Endothelial cell of umbilical vein (primary cell): Measurements from ENCODE around the gene SMURF2. TPM values are rescaled to one million over a fixed set of nuclear protein-coding genes. Genes with fewer than 3 reads are reported as not detected.

ENCODE experiments used
- BruUV-seq: library from RNA; stranded (reverse); fragments of 400-500 nt; replicated peaks from 2 replicates; lab custom pipeline; 2021; lab: Mats Ljungman, UMichigan
- CTCF ChIA-PET: fragments of 300-600, 350-600 bp; sonication (Branson Sonifier 250); formaldehyde crosslinking; loops from one replicate; lab custom pipeline; 2021; ENCODE audit warnings: antibody characterized with exemption, inconsistent platforms; lab: Charles Lee
- POLR2A ChIA-PET: fragments of 300-600, 350-600 bp; sonication (Branson Sonifier 250); formaldehyde crosslinking; loops from one replicate; lab custom pipeline; 2021; ENCODE audit warnings: antibody characterized with exemption, inconsistent platforms; lab: Charles Lee
- DNase-seq: peaks from one replicate; pipeline ENCODE4 v3.0.0-alpha.2; 2011; ENCODE audit warnings: low read depth, low spot score
- FAIRE-seq: peaks from 2 replicates; lab custom pipeline; 2011; peaks lifted over from hg19 to GRCh38; lab: Jason Lieb, UNC
- H2AFZ ChIP-seq: 2 replicates; pipeline ENCODE4 v1.6.0; 2012; ENCODE audit warnings: low read depth, low read length, control low read depth, inconsistent platforms
- H3K27ac ChIP-seq: 2 replicates; pipeline ENCODE4 v1.5.1; 2011; ENCODE audit warnings: low read depth, mild to moderate bottlenecking, control low read depth, low read length, moderate library complexity; ENCODE audit not compliant: insufficient read depth
- H3K27me3 ChIP-seq, 2 experiments: 2 replicates each; pipeline versions ENCODE4 v1.6.0 to v1.6.1; 2011; ENCODE audit warnings: low read length in 2 of 2, mixed read lengths in 1 of 2; ENCODE audit not compliant: control insufficient read depth in 2 of 2, insufficient read depth in 2 of 2
- H3K36me3 ChIP-seq, 2 experiments: 2 replicates in 1 of 2; 3 replicates in 1 of 2; pipeline ENCODE4 v1.5.1; 2011; ENCODE audit warnings: low read length in 2 of 2, mild to moderate bottlenecking in 1 of 2, moderate library complexity in 1 of 2; ENCODE audit not compliant: control insufficient read depth in 2 of 2, insufficient read depth in 2 of 2; ENCODE audit errors: extremely low read depth in 1 of 2
- H3K4me1 ChIP-seq: 3 replicates; pipeline ENCODE4 v1.5.1; 2011; ENCODE audit warnings: mild to moderate bottlenecking, low read length; ENCODE audit not compliant: control insufficient read depth, insufficient read depth; ENCODE audit errors: extremely low read depth
- H3K4me2 ChIP-seq: 2 replicates; pipeline ENCODE4 v1.6.1; 2011; ENCODE audit warnings: low read length, control low read depth, mixed read lengths; ENCODE audit not compliant: insufficient read depth
- H3K4me3 ChIP-seq, 3 experiments: fragments of 200-600 bp in 1 of 3; sonication (generic), shearing (Covaris generic) in 1 of 3; replicated peaks in 1 of 3; 2 replicates each; pipeline ENCODE4 v1.5.1; 2011 to 2016; ENCODE audit warnings: control low read depth in 3 of 3, low read length in 3 of 3, mild to moderate bottlenecking in 2 of 3, inconsistent platforms in 1 of 3, low read depth in 1 of 3, moderate library complexity in 1 of 3; ENCODE audit not compliant: insufficient read depth in 1 of 3
- H3K79me2 ChIP-seq: 2 replicates; pipeline ENCODE4 v1.6.0; 2012; ENCODE audit warnings: low read length, inconsistent platforms; ENCODE audit not compliant: control insufficient read depth, insufficient read depth
- H3K9ac ChIP-seq: replicated peaks from 2 replicates; pipeline ENCODE3; 2011; ENCODE audit warnings: low read length, control low read depth; ENCODE audit not compliant: insufficient read depth; ENCODE audit errors: extremely low read depth
- H3K9me1 ChIP-seq: replicated peaks from 3 replicates; pipeline ENCODE4 v1.6.0; 2011; ENCODE audit warnings: mild to moderate bottlenecking, low read length; ENCODE audit not compliant: control insufficient read depth, insufficient read depth; ENCODE audit errors: extremely low read depth
- H3K9me3 ChIP-seq: replicated peaks from 2 replicates; pipeline ENCODE4 v1.5.1; 2012; ENCODE audit warnings: low read length, inconsistent platforms; ENCODE audit not compliant: control insufficient read depth, insufficient read depth
- H4K20me1 ChIP-seq: replicated peaks from 2 replicates; pipeline ENCODE3; 2011; ENCODE audit warnings: mild to moderate bottlenecking, low read length; ENCODE audit not compliant: control insufficient read depth, insufficient read depth; ENCODE audit errors: extremely low read depth
- EZH2 ChIP-seq: IDR thresholded peaks from 2 replicates; pipeline ENCODE4 v1.6.1; 2012; ENCODE audit warnings: borderline replicate concordance, low read depth, mild to moderate bottlenecking, moderate library complexity, low read length, inconsistent platforms; ENCODE audit not compliant: severe bottlenecking
- FOS ChIP-seq: IDR thresholded peaks from 2 replicates; pipeline ENCODE4 v1.6.1; 2011; ENCODE audit warnings: mild to moderate bottlenecking, low read length, moderate library complexity, borderline replicate concordance; ENCODE audit not compliant: insufficient read depth
- GATA2 ChIP-seq: IDR thresholded peaks from 2 replicates; pipeline ENCODE4 v1.7.0; 2011; ENCODE audit warnings: low read depth, mild to moderate bottlenecking, moderate library complexity, mixed read lengths, low read length; ENCODE audit not compliant: insufficient read length, insufficient read depth
- JUN ChIP-seq: IDR thresholded peaks from 2 replicates; pipeline ENCODE4 v1.6.1; 2011; ENCODE audit warnings: borderline replicate concordance, low read depth; ENCODE audit not compliant: insufficient read length, insufficient read depth
- MYC ChIP-seq: IDR thresholded peaks from one replicate; pipeline ENCODE4 v1.6.1; 2011; ENCODE audit warnings: mild to moderate bottlenecking, low read depth, low read length
- POLR2A ChIP-seq: IDR thresholded peaks from 2 replicates; pipeline ENCODE4 v1.6.1; 2012; ENCODE audit warnings: low read depth, mild to moderate bottlenecking, control low read depth, low read length
- POLR2AphosphoS5 ChIP-seq: IDR thresholded peaks from 2 replicates; pipeline ENCODE4 v1.6.1; 2012; ENCODE audit warnings: low read depth, mild to moderate bottlenecking, control low read depth, low read length, moderate library complexity; ENCODE audit not compliant: insufficient read depth
- dilution Hi-C: fragments of 300-500 bp; cut with MboI; formaldehyde crosslinking; loops from one replicate; pipeline ENCODE4 v1.15.0; 2019; ENCODE audit warnings: low sequenced_read_pairs; ENCODE audit not compliant: extremely low pct_ligation_motif_present
- intact Hi-C: fragments of 100-400 bp; cut with micrococcal nuclease; formaldehyde crosslinking; loops from one replicate; pipeline ENCODE4 v1.10.0; 2022
- polyA plus RNA-seq, 4 experiments: library from polyadenylated mRNA; depleted of rRNA in 3 of 4; stranded (reverse) in 3 of 4; unstranded in 1 of 4; fragments of >200 nt; gene quantifications; 2 replicates each; pipeline versions ENCODE4 v1.2.1 to v1.2.3, GENCODE V29; 2011 to 2012; ENCODE audit warnings: missing spikeins in 1 of 4
- total RNA-seq: library from RNA; stranded (reverse); gene quantifications from 2 replicates; pipeline ENCODE4 v1.2.3, GENCODE V29; 2021
- TF ChIP-seq, protein P1 (sequence below): IDR thresholded peaks from 2 replicates; pipeline ENCODE4 v1.6.1; 2011; ENCODE audit not compliant: insufficient read depth, insufficient read length
- TF ChIP-seq, protein P2 (sequence below), 2 donors: IDR thresholded peaks; 1 replicate in 1 of 2; 2 replicates in 1 of 2; pipeline ENCODE4 v1.5.1; 2011; ENCODE audit warnings: low read length in 2 of 2, mild to moderate bottlenecking in 2 of 2, moderate library complexity in 2 of 2, control low read depth in 1 of 2, inconsistent platforms in 1 of 2, low read depth in 1 of 2; ENCODE audit not compliant: insufficient read depth in 1 of 2; ENCODE audit errors: extremely low read depth in 1 of 2

The SMURF2 gene
- total and polyA plus RNA-seq, 2 donors (not counting 3 experiments of a cell fraction or from before 2014, with no cell fraction given) = 32.9 to 105 TPM

DNA sequence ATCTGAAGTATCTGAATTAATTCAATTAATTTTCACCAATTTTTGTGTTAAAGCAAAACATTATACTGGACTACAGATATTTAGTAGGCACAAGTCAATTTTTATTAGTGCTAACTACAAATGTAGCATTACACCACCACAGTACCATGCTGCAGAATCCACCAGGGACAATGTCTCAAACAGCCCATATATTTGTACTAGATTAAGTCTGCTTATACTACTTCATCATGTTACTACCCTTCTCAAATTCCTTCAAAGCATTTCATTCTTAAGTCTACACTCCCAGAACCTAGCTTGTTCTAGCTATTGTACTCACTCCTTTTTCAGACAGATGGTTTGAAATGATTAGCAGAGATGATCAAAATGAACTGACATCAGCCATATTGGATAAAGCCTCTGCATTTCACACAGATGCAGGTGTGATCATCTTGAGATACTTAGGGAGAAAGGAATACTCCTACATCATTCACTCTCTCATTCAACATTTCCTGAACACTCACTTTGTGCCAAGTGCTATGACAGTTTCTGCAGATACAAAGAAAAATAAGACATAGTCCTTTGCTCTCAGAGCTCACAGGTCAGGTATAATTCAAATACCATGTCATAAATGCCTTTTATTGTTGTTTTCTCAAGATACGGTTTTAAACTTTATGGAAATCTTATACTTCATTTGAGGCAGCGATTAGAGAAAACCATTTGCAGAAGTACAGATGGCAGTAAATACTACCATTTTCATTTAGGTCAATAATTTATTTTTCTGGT, 47.7 kb downstream of the SMURF2 start:
- Histone ChIP-seq H4K20me1 (peaks cover 18% of the 10 kb centered on the region), H3K79me2 (peaks cover 97% of the 10 kb centered on the region), H3K27ac (no peak overlapping the region), H3K4me2 (peak overlapping the region; percentile 19), H2AFZ (no peak overlapping the region), H3K27me3 (no peaks in the 10 kb centered on the region), H3K9ac (no peak overlapping the region), H3K36me3 (no peaks in the 10 kb centered on the region), H3K9me3 (no peaks in the 10 kb centered on the region), H3K9me1 (no peaks in the 10 kb centered on the region), H3K4me3 (no peak overlapping the region), H3K4me1 (peaks cover 38% of the 10 kb centered on the region)
- TF ChIP-seq, protein P1, sequence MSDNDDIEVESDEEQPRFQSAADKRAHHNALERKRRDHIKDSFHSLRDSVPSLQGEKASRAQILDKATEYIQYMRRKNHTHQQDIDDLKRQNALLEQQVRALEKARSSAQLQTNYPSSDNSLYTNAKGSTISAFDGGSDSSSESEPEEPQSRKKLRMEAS = no peak
- TF ChIP-seq JUN = no peak
- no peak for TF ChIP-seq POLR2AphosphoS5
- no peak for TF ChIP-seq EZH2
- no peak for TF ChIP-seq MYC
- TF ChIP-seq FOS = no peak
- no peak for TF ChIP-seq POLR2A
- TF ChIP-seq, protein P2, sequence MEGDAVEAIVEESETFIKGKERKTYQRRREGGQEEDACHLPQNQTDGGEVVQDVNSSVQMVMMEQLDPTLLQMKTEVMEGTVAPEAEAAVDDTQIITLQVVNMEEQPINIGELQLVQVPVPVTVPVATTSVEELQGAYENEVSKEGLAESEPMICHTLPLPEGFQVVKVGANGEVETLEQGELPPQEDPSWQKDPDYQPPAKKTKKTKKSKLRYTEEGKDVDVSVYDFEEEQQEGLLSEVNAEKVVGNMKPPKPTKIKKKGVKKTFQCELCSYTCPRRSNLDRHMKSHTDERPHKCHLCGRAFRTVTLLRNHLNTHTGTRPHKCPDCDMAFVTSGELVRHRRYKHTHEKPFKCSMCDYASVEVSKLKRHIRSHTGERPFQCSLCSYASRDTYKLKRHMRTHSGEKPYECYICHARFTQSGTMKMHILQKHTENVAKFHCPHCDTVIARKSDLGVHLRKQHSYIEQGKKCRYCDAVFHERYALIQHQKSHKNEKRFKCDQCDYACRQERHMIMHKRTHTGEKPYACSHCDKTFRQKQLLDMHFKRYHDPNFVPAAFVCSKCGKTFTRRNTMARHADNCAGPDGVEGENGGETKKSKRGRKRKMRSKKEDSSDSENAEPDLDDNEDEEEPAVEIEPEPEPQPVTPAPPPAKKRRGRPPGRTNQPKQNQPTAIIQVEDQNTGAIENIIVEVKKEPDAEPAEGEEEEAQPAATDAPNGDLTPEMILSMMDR (IDR thresholded peaks at IDR 0.05; ENCODE audit: extremely low read depth in 1 of 2, insufficient read depth in 1 of 2, low read depth in 1 of 2, low read length in 2 of 2) = no peak
- no peak for TF ChIP-seq GATA2
- FAIRE-seq (no peak), DNase-seq (no peak)
- intact Hi-C loops = loop anchor here (5.0 kb wide), 1 partner anchor 33 kb away; no protein-coding TSS in a partner anchor
- CTCF ChIA-PET = interaction anchor here (1.0 to 1.9 kb wide), 4 partner anchors 9 to 35 kb away, joined by 3 to 7 read pairs (median 4); no protein-coding TSS in a partner anchor
- BruUV-seq = no TSS peak
- dilution Hi-C loops = no loop called here
- POLR2A ChIA-PET = interaction anchor here (0.6 kb wide), 1 partner anchor 9 kb away, joined by 8 read pairs; no protein-coding TSS in a partner anchor
